Neuronal stem cell (in vitro differentiated cells): ENCODE measurements around the gene GSC2.

ENCODE experiments used
- DNase-seq: peaks from one replicate; pipeline ENCODE4 v3.0.0-alpha.2; 2013; ENCODE audit warnings: low spot score
- H2AFZ ChIP-seq: one replicate; pipeline ENCODE4 v1.6.1; 2013; ENCODE audit warnings: mild to moderate bottlenecking, low read length, inconsistent platforms
- H2AK5ac ChIP-seq: 2 replicates; pipeline ENCODE4 v1.6.1; 2013; ENCODE audit warnings: low read depth, mild to moderate bottlenecking, inconsistent platforms, low read length, moderate library complexity, mixed read lengths
- H2BK120ac ChIP-seq: 2 replicates; pipeline ENCODE4 v1.6.1; 2013; ENCODE audit warnings: low read depth, mild to moderate bottlenecking, inconsistent platforms, low read length, moderate library complexity, mixed read lengths
- H2BK12ac ChIP-seq: one replicate; pipeline ENCODE4 v1.6.1; 2013; ENCODE audit warnings: low read length, inconsistent platforms
- H2BK15ac ChIP-seq: 2 replicates; pipeline ENCODE4 v1.6.1; 2013; ENCODE audit warnings: mild to moderate bottlenecking, low read length, inconsistent platforms, mixed read lengths
- H2BK5ac ChIP-seq: one replicate; pipeline ENCODE4 v1.6.1; 2013; ENCODE audit warnings: inconsistent platforms, mild to moderate bottlenecking, low read length, moderate library complexity
- H3K14ac ChIP-seq: one replicate; pipeline ENCODE4 v1.6.1; 2013; ENCODE audit warnings: low read length, inconsistent platforms
- H3K18ac ChIP-seq: 2 replicates; pipeline ENCODE4 v1.6.1; 2013; ENCODE audit warnings: low read length, inconsistent platforms
- H3K23ac ChIP-seq: 2 replicates; pipeline ENCODE4 v1.6.1; 2013; ENCODE audit warnings: low read depth, mild to moderate bottlenecking, mixed read lengths, low read length, inconsistent platforms; ENCODE audit not compliant: poor library complexity
- H3K27ac ChIP-seq: replicated peaks from 3 replicates; pipeline ENCODE4 v1.5.1; 2013; ENCODE audit warnings: low read length, inconsistent platforms
- H3K27me3 ChIP-seq, 3 experiments: 2 replicates each; pipeline ENCODE4 v1.6.1; 2013; ENCODE audit warnings: low read length in 3 of 3, mild to moderate bottlenecking in 2 of 3, inconsistent platforms in 1 of 3, low read depth in 1 of 3, mixed read lengths in 1 of 3, moderate library complexity in 1 of 3; ENCODE audit not compliant: control insufficient read depth in 3 of 3, insufficient read depth in 3 of 3
- H3K36me3 ChIP-seq, 2 donors: replicated peaks in 1 of 2; 2 replicates each; pipeline ENCODE4 v1.6.1; 2013; ENCODE audit warnings: low read length in 2 of 2; ENCODE audit not compliant: control insufficient read depth in 2 of 2, insufficient read depth in 2 of 2
- H3K4ac ChIP-seq: 2 replicates; pipeline ENCODE4 v1.6.1; 2013; ENCODE audit warnings: inconsistent platforms, mild to moderate bottlenecking, low read length, moderate library complexity
- H3K4me1 ChIP-seq, 2 donors: 1 replicate in 1 of 2; 2 replicates in 1 of 2; pipeline ENCODE4 v1.6.1; 2013; ENCODE audit warnings: low read length in 2 of 2, low read depth in 1 of 2; ENCODE audit not compliant: control insufficient read depth in 2 of 2, insufficient read depth in 1 of 2
- H3K4me2 ChIP-seq: one replicate; pipeline ENCODE4 v1.6.1; 2013; ENCODE audit warnings: mild to moderate bottlenecking, low read length, inconsistent platforms; ENCODE audit not compliant: insufficient read depth, poor library complexity, severe bottlenecking
- H3K4me3 ChIP-seq, 2 donors: 2 replicates each; pipeline ENCODE4 v1.5.1; 2013; ENCODE audit warnings: low read length in 2 of 2, mild to moderate bottlenecking in 2 of 2, inconsistent platforms in 1 of 2, moderate library complexity in 1 of 2
- H3K79me1 ChIP-seq: one replicate; pipeline ENCODE4 v1.6.1; 2013; ENCODE audit warnings: low read depth, mild to moderate bottlenecking, inconsistent platforms, low read length, moderate library complexity
- H3K9ac ChIP-seq: one replicate; pipeline ENCODE4 v1.6.1; 2013; ENCODE audit warnings: mild to moderate bottlenecking, low read depth, low read length, inconsistent platforms; ENCODE audit not compliant: poor library complexity
- H3K9me3 ChIP-seq, 2 donors: replicated peaks in 1 of 2; 2 replicates each; pipeline versions ENCODE3 to v1.6.1; 2013; ENCODE audit warnings: low read length in 2 of 2, mild to moderate bottlenecking in 2 of 2, inconsistent platforms in 1 of 2, low read depth in 1 of 2, mixed read lengths in 1 of 2, moderate library complexity in 1 of 2; ENCODE audit not compliant: control insufficient read depth in 2 of 2, insufficient read depth in 1 of 2
- H4K8ac ChIP-seq: one replicate; pipeline ENCODE4 v1.6.1; 2013; ENCODE audit warnings: low read depth, mild to moderate bottlenecking, inconsistent platforms, low read length, moderate library complexity
- H4K91ac ChIP-seq: one replicate; pipeline ENCODE4 v1.6.1; 2013; ENCODE audit warnings: low read length, low read depth, mild to moderate bottlenecking, inconsistent platforms; ENCODE audit not compliant: poor library complexity
- WGBS, 2 donors: extraction: QIAGEN DNeasy Blood & Tissue Kit; methylation state at CpG; one replicate each; pipeline ENCODE4 v1.1.7; 2013; ENCODE audit warnings: missing lambda C conversion rate in 2 of 2, mixed read lengths in 1 of 2; ENCODE audit not compliant: insufficient read length in 2 of 2, insufficient replicate concordance in 1 of 2; ENCODE audit errors: extremely low coverage in 2 of 2; 5-methylcytosine and 5-hydroxymethylcytosine counted together

GSC2 gene

DNA sequence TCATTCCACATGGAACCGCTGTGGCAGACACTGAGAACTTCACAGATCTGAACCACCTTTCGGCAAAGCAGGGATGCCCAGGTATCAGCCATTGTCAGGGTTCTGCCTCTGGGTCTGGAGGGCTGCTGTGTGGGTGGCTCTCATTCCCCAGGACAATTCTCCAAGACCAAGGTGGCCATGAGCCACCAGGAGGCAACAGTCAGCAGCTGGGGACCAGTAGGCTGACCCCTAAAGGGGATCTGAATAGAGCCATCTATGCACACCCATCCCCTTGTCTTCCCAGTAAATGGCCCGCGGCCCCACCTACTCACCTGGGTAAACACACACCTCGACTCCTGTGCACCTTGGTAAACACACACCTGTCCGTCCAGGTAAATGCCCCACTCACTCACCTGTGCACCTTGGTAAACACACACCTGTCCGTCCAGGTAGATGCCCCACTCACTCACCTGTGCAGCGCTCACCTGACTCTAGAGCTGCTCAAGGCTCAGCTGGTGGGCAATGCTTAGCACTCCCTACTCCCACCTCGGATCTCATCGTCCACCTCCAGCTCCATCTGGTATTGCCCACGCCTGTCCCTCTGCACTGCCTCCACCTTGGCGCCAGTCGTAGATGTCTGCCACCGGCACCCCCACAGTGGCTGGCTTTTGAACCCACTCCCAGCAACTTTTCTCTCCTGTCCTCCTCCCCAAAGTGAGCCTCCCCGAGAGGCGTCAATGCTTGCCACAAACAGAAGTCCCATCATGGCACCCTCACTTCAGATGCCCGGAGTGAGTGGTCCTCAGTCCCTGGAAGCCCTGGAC, 18.2 kb upstream of the GSC2 start:
- Histone ChIP-seq H3K4ac (no peak overlapping the region), H2AFZ (no peak overlapping the region), H2BK120ac (no peak overlapping the region), H3K4me3 (no peak overlapping the region), H3K4me2 (no peak overlapping the region), H3K23ac (peak overlapping the region; percentile 86), H3K27ac (no peak overlapping the region), H2BK15ac (no peak overlapping the region), H2BK12ac (no peak overlapping the region), H2AK5ac (no peak overlapping the region), H2BK5ac (no peak overlapping the region), H3K4me1 (peaks cover 10 to 17% of the 10 kb centered on the region in 2 donors), H3K79me1 (peaks cover 16% of the 10 kb centered on the region), H4K8ac (no peak overlapping the region), H4K91ac (no peak overlapping the region), H3K36me3 (no peaks in the 10 kb centered on the region), H3K18ac (no peak overlapping the region), H3K14ac (no peak overlapping the region), H3K9me3 (peaks cover 0 to 2% of the 10 kb centered on the region in 2 donors), H3K9ac (no peak overlapping the region), H3K27me3 (peaks cover 7 to 46% (median 45%) of the 10 kb centered on the region in 3 experiments)
- DNase-seq, result no peak
- no CpG with 5 or more reads among the region's 17 CpGs for WGBS, 2 donors

GRCh38 chr22:19167106-19167869, 17.2 kb upstream of the GSC2 start:
- peaks cover 0 to 2% of the 10 kb centered on the region in 2 donors for H3K9me3 ChIP-seq
- peaks cover 7% of the 10 kb centered on the region for H3K79me1 ChIP-seq
- no peak overlapping the region for H2AFZ ChIP-seq
- H3K4ac ChIP-seq, result no peak overlapping the region
- no peak for DNase-seq
- H3K36me3 ChIP-seq, result no peaks in the 10 kb centered on the region
- no peak overlapping the region for H3K27ac ChIP-seq
- peak overlapping the region; percentile 89 for H3K23ac ChIP-seq
- peaks cover 7 to 49% (median 45%) of the 10 kb centered on the region in 3 experiments for H3K27me3 ChIP-seq
- H3K4me1 ChIP-seq, result peaks cover 5 to 14% of the 10 kb centered on the region in 2 donors
- H2BK12ac ChIP-seq, result no peak overlapping the region
- H3K4me2 ChIP-seq, result no peak overlapping the region
- H2BK120ac ChIP-seq, result no peak overlapping the region
- H3K14ac ChIP-seq, result no peak overlapping the region
- no CpG with 5 or more reads among the region's 13 CpGs for WGBS, 2 donors
- no peak overlapping the region for H3K4me3 ChIP-seq
- no peak overlapping the region for H2BK5ac ChIP-seq
- no peak overlapping the region for H4K91ac ChIP-seq
- no peak overlapping the region for H3K9ac ChIP-seq
- H3K18ac ChIP-seq, result no peak overlapping the region
- H2BK15ac ChIP-seq, result no peak overlapping the region
- no peak overlapping the region for H4K8ac ChIP-seq
- no peak overlapping the region for H2AK5ac ChIP-seq

DNA sequence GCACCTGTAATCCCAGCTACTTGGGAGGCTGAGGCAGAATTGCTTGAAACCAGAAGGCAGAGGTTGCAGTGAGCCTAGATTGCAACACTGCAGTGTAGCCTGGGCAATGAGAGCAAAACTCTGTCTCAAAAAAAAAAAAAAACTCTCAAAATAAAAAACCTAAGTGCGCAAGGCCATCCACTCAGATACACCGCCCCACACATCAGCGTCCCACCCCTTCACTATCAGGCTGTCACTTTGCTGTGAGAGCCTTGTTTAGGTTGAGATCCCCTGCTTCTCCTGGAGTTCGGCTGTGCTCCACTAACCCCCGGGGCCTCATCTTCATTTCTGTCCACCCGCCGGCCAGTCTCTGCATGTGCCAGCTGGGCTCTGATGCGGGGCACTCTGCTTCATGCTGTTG, 16.3 kb upstream of the GSC2 start:
- H4K8ac ChIP-seq, result no peak overlapping the region
- no peak overlapping the region for H3K14ac ChIP-seq
- H2AK5ac ChIP-seq, result no peak overlapping the region
- H3K27me3 ChIP-seq, result peaks cover 7 to 52% (median 50%) of the 10 kb centered on the region in 3 experiments
- H3K9ac ChIP-seq, result no peak overlapping the region
- no peaks in the 10 kb centered on the region for H3K36me3 ChIP-seq
- no peak for DNase-seq
- H4K91ac ChIP-seq, result no peak overlapping the region
- H2AFZ ChIP-seq, result no peak overlapping the region
- no peak overlapping the region for H3K18ac ChIP-seq
- no peak overlapping the region for H3K4me2 ChIP-seq
- H3K23ac ChIP-seq, result peak overlapping the region; percentile 89
- peaks cover 0 to 2% of the 10 kb centered on the region in 2 donors for H3K9me3 ChIP-seq
- peaks cover 3 to 12% of the 10 kb centered on the region in 2 donors for H3K4me1 ChIP-seq
- no peak overlapping the region for H3K27ac ChIP-seq
- H2BK5ac ChIP-seq, result no peak overlapping the region
- H3K4ac ChIP-seq, result no peak overlapping the region
- H2BK12ac ChIP-seq, result no peak overlapping the region
- no CpG with 5 or more reads among the region's 8 CpGs for WGBS, 2 donors
- H3K4me3 ChIP-seq, result no peak overlapping the region
- H3K79me1 ChIP-seq, result no peaks in the 10 kb centered on the region
- no peak overlapping the region for H2BK120ac ChIP-seq
- H2BK15ac ChIP-seq, result no peak overlapping the region

- Histone ChIP-seq H4K8ac (no peak overlapping the region), H3K23ac (no peak overlapping the region), H3K4me1 (no peaks in the 10 kb centered on the region), H2BK12ac (no peak overlapping the region), H3K4ac (no peak overlapping the region), H3K27ac (no peak overlapping the region), H2AFZ (no peak overlapping the region), H3K9ac (no peak overlapping the region), H3K14ac (no peak overlapping the region), H3K9me3 (peaks cover 0 to 2% of the 10 kb centered on the region in 2 donors), H2BK15ac (no peak overlapping the region), H3K36me3 (no peaks in the 10 kb centered on the region), H4K91ac (no peak overlapping the region), H2BK5ac (no peak overlapping the region), H3K79me1 (no peaks in the 10 kb centered on the region), H2AK5ac (no peak overlapping the region), H3K4me2 (no peak overlapping the region), H3K4me3 (no peak overlapping the region), H2BK120ac (no peak overlapping the region), H3K18ac (no peak overlapping the region), H3K27me3 (peaks cover 4 to 44% (median 35%) of the 10 kb centered on the region in 3 experiments)
- no CpG with 5 or more reads among the region's 6 CpGs for WGBS, 2 donors
- no peak for DNase-seq
Observed at GRCh38 chr22:19164425-19164824, 14.3 kb upstream of the GSC2 start.
